GM23338 (cell line): ENCODE data around the gene C4orf51. TPM values are rescaled to one million over a fixed set of nuclear protein-coding genes. Genes with fewer than 3 reads are reported as not detected.

Experiments used
- ATAC-seq: fragments of 200-7000 bp; cut with Tn5 transposase; 3 replicates; pipeline ENCODE4 v1.9.1; 2020
- DNase-seq: peaks from one replicate; pipeline ENCODE4 v3.0.0-alpha.2; 2015; ENCODE audit warnings: low spot score
- H2AFZ ChIP-seq: fragments of 200-600 bp; sonication (generic); 2 replicates; pipeline ENCODE4 v1.8.0; 2016; ENCODE audit warnings: antibody characterized with exemption, mild to moderate bottlenecking, moderate library complexity
- H3F3A ChIP-seq: fragments of 200-600 bp; sonication (generic); replicated peaks from 2 replicates; pipeline ENCODE4 v1.8.0; 2017; ENCODE audit warnings: antibody characterized with exemption, mixed run types, low read depth
- H3K27ac ChIP-seq: fragments of 200-600 bp; sonication (generic); 2 replicates; pipeline ENCODE4 v1.6.1; 2016; ENCODE audit warnings: low read depth
- H3K27me3 ChIP-seq: fragments of 200-600 bp; sonication (generic); 2 replicates; pipeline ENCODE4 v1.8.0; 2016; ENCODE audit warnings: mild to moderate bottlenecking, mixed run types, moderate library complexity; ENCODE audit not compliant: insufficient read depth
- H3K36me3 ChIP-seq: fragments of 200-600 bp; sonication (generic); 2 replicates; pipeline ENCODE4 v1.8.0; 2016; ENCODE audit warnings: mild to moderate bottlenecking; ENCODE audit not compliant: insufficient read depth
- H3K4me1 ChIP-seq: fragments of 200-600 bp; sonication (generic); 2 replicates; pipeline ENCODE4 v1.8.0; 2016; ENCODE audit warnings: mild to moderate bottlenecking, moderate library complexity; ENCODE audit not compliant: insufficient read depth
- H3K4me2 ChIP-seq: fragments of 200-600 bp; sonication (generic); 2 replicates; pipeline ENCODE4 v1.7.1; 2017; ENCODE audit warnings: mixed run types
- H3K4me3 ChIP-seq: fragments of 200-600 bp; sonication (generic); 2 replicates; pipeline ENCODE4 v1.6.1; 2016; ENCODE audit warnings: mixed run types
- H3K79me2 ChIP-seq: fragments of 200-600 bp; sonication (generic); replicated peaks from 2 replicates; pipeline ENCODE4 v1.8.0; 2017; ENCODE audit warnings: mild to moderate bottlenecking; ENCODE audit not compliant: insufficient read depth
- H3K9me2 ChIP-seq: fragments of 200-600 bp; sonication (generic); 2 replicates; pipeline ENCODE4 v1.8.0; 2017; ENCODE audit not compliant: insufficient read depth
- H4K20me1 ChIP-seq: fragments of 200-600 bp; sonication (generic); replicated peaks from 2 replicates; pipeline ENCODE4 v1.8.0; 2017; ENCODE audit warnings: mild to moderate bottlenecking; ENCODE audit not compliant: insufficient read depth
- H3K27ac Mint-ChIP-seq: 2 replicates; pipeline ENCODE4 v1.8.0; 2020; ENCODE audit warnings: inconsistent platforms, mild to moderate bottlenecking, moderate library complexity, mixed read lengths
- H3K27me3 Mint-ChIP-seq: 3 replicates; pipeline ENCODE4 v1.8.0; 2022; ENCODE audit warnings: low read depth, mild to moderate bottlenecking, moderate library complexity, mixed read lengths, inconsistent platforms; ENCODE audit not compliant: insufficient read depth, poor library complexity
- H3K36me3 Mint-ChIP-seq: 3 replicates; pipeline ENCODE4 v1.8.0; 2021; ENCODE audit warnings: low read depth, mild to moderate bottlenecking, inconsistent platforms, moderate library complexity, mixed read lengths
- H3K4me1 Mint-ChIP-seq: 3 replicates; pipeline ENCODE4 v1.8.0; 2020; ENCODE audit warnings: mild to moderate bottlenecking, inconsistent platforms, mixed read lengths
- H3K4me3 Mint-ChIP-seq: 3 replicates; pipeline ENCODE4 v1.8.0; 2021; ENCODE audit warnings: moderate library complexity, mild to moderate bottlenecking, inconsistent platforms, mixed read lengths
- H3K9me3 Mint-ChIP-seq: 3 replicates; pipeline ENCODE4 v1.8.0; 2020; ENCODE audit warnings: moderate library complexity, mild to moderate bottlenecking, inconsistent platforms, mixed read lengths
- CREB1 ChIP-seq: fragments of 250-450 bp; sonication (Bioruptor Pico); IDR thresholded peaks from 2 replicates; pipeline ENCODE4 v1.5.0; 2020; ENCODE audit warnings: low read depth, mild to moderate bottlenecking, moderate library complexity
- EZH2 ChIP-seq: fragments of 200-600 bp; sonication (generic); IDR thresholded peaks from one replicate; pipeline ENCODE4 v1.8.0; 2017; ENCODE audit warnings: antibody characterized with exemption, mild to moderate bottlenecking, low read depth; ENCODE audit not compliant: unreplicated experiment
- EZH2phosphoT487 ChIP-seq: fragments of 200-600 bp; sonication (generic); IDR thresholded peaks from one replicate; pipeline ENCODE4 v1.8.1; 2018; ENCODE audit warnings: antibody characterized with exemption; ENCODE audit not compliant: unreplicated experiment
- NANOG ChIP-seq: IDR thresholded peaks from 2 replicates; pipeline ENCODE4 v1.6.1; 2016; ENCODE audit warnings: antibody characterized with exemption, borderline replicate concordance
- POLR2AphosphoS5 ChIP-seq: IDR thresholded peaks from 2 replicates; pipeline ENCODE4 v1.6.1; 2016; ENCODE audit warnings: antibody characterized with exemption, low read depth
- ZNF114 ChIP-seq: fragments of 250-450 bp; sonication (Bioruptor Pico); IDR thresholded peaks from 2 replicates; pipeline ENCODE4 v1.5.0; 2020; ENCODE audit warnings: mild to moderate bottlenecking, moderate library complexity
- polyA plus RNA-seq: library from polyadenylated mRNA; unstranded; fragments of >200 nt; fragmentation: Nextera tagmentation; extraction: Ambion mirVana; gene quantifications from 2 replicates; pipeline ENCODE4 v1.2.1, GENCODE V29; 2016
- total RNA-seq: library from RNA; depleted of rRNA; stranded (reverse); fragments of >200 nt; shearing (Covaris generic); gene quantifications from 2 replicates; pipeline ENCODE4 v1.2.3, GENCODE V29; 2014
- TF ChIP-seq, protein P1 (sequence below), 2 experiments: fragments of 200-600 bp in 1 of 2; sonication (generic) in 1 of 2; conservative IDR thresholded peaks; 2 replicates each; pipeline versions ENCODE4 v1.5.1 to v1.6.1; 2016 to 2017; ENCODE audit warnings: antibody characterized with exemption in 2 of 2, low read depth in 2 of 2, mild to moderate bottlenecking in 2 of 2, moderate library complexity in 1 of 2
- TF ChIP-seq, protein P2 (sequence below): IDR thresholded peaks from 2 replicates; pipeline ENCODE4 v1.6.1; 2016; ENCODE audit warnings: antibody characterized with exemption

C4orf51 gene
- total and polyA plus RNA-seq, 2 experiments from 2014 or later: not detected

DNA sequence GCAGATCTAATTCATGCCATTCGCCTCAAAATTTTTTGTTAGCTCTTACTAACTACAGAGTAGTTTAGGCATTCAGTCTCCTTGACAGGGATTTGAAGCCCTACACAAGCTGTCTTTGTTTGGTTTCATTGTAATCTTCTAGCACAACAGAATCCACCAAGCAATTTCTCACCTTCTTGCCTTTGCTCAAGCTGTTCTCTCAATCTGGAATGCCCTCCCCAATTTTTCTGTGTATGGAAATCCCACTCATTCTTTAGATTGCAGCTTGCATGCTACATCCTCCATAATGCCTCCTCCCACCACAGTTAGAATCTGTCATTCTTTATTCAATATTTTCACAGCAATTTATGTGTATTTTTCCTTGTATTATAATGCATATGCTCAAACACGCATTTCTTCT, 63.7 kb downstream of the C4orf51 start:
- H3K4me2 ChIP-seq: no peak overlapping the region
- H3K4me3 Mint-ChIP-seq: no peak overlapping the region
- H3K4me1 ChIP-seq: no peaks in the 10 kb centered on the region
- H3F3A ChIP-seq: no peaks in the 10 kb centered on the region
- peaks cover 8% of the 10 kb centered on the region; the same call in 1 of the 2 replicates for H3K9me2 ChIP-seq
- no peak overlapping the region for H3K4me3 ChIP-seq
- no peaks in the 10 kb centered on the region for H3K27me3 ChIP-seq
- no peaks in the 10 kb centered on the region; the same call in 2 of the 3 replicates for H3K4me1 Mint-ChIP-seq
- no peaks in the 10 kb centered on the region for H3K36me3 Mint-ChIP-seq
- ATAC-seq (no peak), DNase-seq (no peak)
- H3K27ac Mint-ChIP-seq: no peak overlapping the region
- H3K27ac ChIP-seq: no peak overlapping the region
- peaks cover 5% of the 10 kb centered on the region; the same call in 1 of the 3 replicates for H3K9me3 Mint-ChIP-seq
- H4K20me1 ChIP-seq: no peaks in the 10 kb centered on the region
- H3K36me3 ChIP-seq: no peaks in the 10 kb centered on the region
- H2AFZ ChIP-seq: 0 out of 2 replicates have a peak overlapping the region, but pooled peaks have one; percentile 0
- no peaks in the 10 kb centered on the region for H3K27me3 Mint-ChIP-seq
- TF ChIP-seq, protein P1, sequence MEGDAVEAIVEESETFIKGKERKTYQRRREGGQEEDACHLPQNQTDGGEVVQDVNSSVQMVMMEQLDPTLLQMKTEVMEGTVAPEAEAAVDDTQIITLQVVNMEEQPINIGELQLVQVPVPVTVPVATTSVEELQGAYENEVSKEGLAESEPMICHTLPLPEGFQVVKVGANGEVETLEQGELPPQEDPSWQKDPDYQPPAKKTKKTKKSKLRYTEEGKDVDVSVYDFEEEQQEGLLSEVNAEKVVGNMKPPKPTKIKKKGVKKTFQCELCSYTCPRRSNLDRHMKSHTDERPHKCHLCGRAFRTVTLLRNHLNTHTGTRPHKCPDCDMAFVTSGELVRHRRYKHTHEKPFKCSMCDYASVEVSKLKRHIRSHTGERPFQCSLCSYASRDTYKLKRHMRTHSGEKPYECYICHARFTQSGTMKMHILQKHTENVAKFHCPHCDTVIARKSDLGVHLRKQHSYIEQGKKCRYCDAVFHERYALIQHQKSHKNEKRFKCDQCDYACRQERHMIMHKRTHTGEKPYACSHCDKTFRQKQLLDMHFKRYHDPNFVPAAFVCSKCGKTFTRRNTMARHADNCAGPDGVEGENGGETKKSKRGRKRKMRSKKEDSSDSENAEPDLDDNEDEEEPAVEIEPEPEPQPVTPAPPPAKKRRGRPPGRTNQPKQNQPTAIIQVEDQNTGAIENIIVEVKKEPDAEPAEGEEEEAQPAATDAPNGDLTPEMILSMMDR (conservative IDR thresholded peaks at IDR 0.05; ENCODE audit: low read depth in 2 of 2): no peak
- no peak for TF ChIP-seq EZH2
- no peak for TF ChIP-seq EZH2phosphoT487
- TF ChIP-seq POLR2AphosphoS5: no peak
- TF ChIP-seq NANOG: no peak
- H3K79me2 ChIP-seq: no peaks in the 10 kb centered on the region

DNA sequence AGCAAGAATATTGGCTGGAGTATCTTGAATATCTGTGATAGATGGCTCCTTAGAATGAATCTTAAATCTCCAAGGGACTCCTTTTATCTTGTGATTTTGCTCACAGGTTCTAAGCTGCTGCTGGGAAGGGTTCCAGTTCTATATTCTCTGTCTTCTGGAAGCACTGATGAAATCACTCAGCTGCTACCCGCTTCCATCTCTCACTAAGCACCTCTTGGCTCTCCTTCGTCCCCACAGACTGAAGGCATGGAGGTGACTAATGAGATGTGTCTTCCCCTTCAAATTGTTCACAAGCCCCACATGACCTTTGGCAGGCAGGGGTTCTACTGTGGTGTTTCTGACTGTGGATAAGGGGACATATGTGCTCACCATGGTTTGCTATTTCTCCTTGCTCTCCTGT, 75.9 kb downstream of the C4orf51 start:
- peaks cover 9% of the 10 kb centered on the region; the same call in 1 of the 2 replicates for H3K36me3 ChIP-seq
- Mint-ChIP-seq H3K4me3 (no peak overlapping the region), H3K9me3 (no peaks in the 10 kb centered on the region), H3K36me3 (peaks cover 19% of the 10 kb centered on the region), H3K4me1 (no peaks in the 10 kb centered on the region), H3K27ac (no peak overlapping the region), H3K27me3 (no peaks in the 10 kb centered on the region)
- ATAC-seq: no peak
- no peaks in the 10 kb centered on the region for H3K9me2 ChIP-seq
- H3K27ac ChIP-seq: 0 out of 2 replicates have a peak overlapping the region, but pooled peaks have one; percentile 34
- H4K20me1 ChIP-seq: no peaks in the 10 kb centered on the region
- no peak overlapping the region for H3K4me3 ChIP-seq
- H3F3A ChIP-seq: 0 out of 2 replicates have a peak, but pooled peaks cover 4% of the 10 kb centered on the region
- no peak overlapping the region for H3K4me2 ChIP-seq
- H3K27me3 ChIP-seq: no peaks in the 10 kb centered on the region
- TF ChIP-seq, protein P2, sequence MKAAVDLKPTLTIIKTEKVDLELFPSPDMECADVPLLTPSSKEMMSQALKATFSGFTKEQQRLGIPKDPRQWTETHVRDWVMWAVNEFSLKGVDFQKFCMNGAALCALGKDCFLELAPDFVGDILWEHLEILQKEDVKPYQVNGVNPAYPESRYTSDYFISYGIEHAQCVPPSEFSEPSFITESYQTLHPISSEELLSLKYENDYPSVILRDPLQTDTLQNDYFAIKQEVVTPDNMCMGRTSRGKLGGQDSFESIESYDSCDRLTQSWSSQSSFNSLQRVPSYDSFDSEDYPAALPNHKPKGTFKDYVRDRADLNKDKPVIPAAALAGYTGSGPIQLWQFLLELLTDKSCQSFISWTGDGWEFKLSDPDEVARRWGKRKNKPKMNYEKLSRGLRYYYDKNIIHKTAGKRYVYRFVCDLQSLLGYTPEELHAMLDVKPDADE: no peak
- TF ChIP-seq NANOG: no peak
- TF ChIP-seq ZNF114: no peak
- no peak for TF ChIP-seq CREB1
- DNase-seq: no peak
- H3K4me1 ChIP-seq: no peaks in the 10 kb centered on the region
- H2AFZ ChIP-seq: no peak overlapping the region
- no peaks in the 10 kb centered on the region for H3K79me2 ChIP-seq

DNA sequence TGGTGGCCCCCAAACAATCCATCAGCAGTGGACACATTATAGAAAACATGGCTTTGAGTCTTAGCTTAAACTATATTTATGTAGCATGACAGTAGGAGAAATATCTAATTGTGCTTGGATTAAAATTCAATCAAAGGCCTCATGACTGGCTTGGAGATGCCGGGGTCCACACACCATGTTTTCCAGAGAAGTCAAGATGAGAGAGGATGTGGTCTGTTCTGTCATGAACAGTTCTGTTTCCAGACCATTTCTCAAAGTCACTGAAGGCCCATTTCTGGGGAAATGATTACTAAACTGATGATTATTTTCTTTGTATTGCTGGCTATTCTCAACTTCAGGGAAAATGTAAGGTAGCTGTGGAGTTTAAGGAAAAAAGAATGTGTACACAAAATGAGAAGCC, 76.3 kb downstream of the C4orf51 start:
- Mint-ChIP-seq H3K27ac (no peak overlapping the region), H3K4me1 (no peaks in the 10 kb centered on the region), H3K4me3 (no peak overlapping the region), H3K9me3 (no peaks in the 10 kb centered on the region), H3K36me3 (peaks cover 22% of the 10 kb centered on the region), H3K27me3 (peaks cover under 1% of the 10 kb centered on the region)
- H3K79me2 ChIP-seq: no peaks in the 10 kb centered on the region
- peaks cover 9% of the 10 kb centered on the region; the same call in 1 of the 2 replicates for H3K36me3 ChIP-seq
- H3K4me1 ChIP-seq: no peaks in the 10 kb centered on the region
- no peaks in the 10 kb centered on the region for H3K9me2 ChIP-seq
- ATAC-seq: no peak
- 0 out of 2 replicates have a peak overlapping the region, but pooled peaks have one; percentile 34 for H3K27ac ChIP-seq
- no peaks in the 10 kb centered on the region for H3K27me3 ChIP-seq
- TF ChIP-seq, protein P2: no peak
- H2AFZ ChIP-seq: no peak overlapping the region
- no peak overlapping the region for H3K4me2 ChIP-seq
- no peaks in the 10 kb centered on the region for H4K20me1 ChIP-seq
- H3F3A ChIP-seq: 0 out of 2 replicates have a peak, but pooled peaks cover 4% of the 10 kb centered on the region
- no peak for DNase-seq
- H3K4me3 ChIP-seq: no peak overlapping the region
